ACHN (cell line): ENCODE results near the gene RTF1.
A peak's percentile ranks its signal among the peaks of the same experiment; 100 is the strongest.

Source experiments
- DNase-seq: peaks from one replicate; pipeline ENCODE4 v3.0.0-alpha.2; 2015
- in situ Hi-C: cut with HindIII; loops from 2 replicates; pipeline ENCODE4 v1.10.0; 2017; ENCODE audit warnings: low sequenced_read_pairs, low pct_ligation_motif_present, low pct_unique_long_range_greater_than_20kb

The RTF1 gene

DNA sequence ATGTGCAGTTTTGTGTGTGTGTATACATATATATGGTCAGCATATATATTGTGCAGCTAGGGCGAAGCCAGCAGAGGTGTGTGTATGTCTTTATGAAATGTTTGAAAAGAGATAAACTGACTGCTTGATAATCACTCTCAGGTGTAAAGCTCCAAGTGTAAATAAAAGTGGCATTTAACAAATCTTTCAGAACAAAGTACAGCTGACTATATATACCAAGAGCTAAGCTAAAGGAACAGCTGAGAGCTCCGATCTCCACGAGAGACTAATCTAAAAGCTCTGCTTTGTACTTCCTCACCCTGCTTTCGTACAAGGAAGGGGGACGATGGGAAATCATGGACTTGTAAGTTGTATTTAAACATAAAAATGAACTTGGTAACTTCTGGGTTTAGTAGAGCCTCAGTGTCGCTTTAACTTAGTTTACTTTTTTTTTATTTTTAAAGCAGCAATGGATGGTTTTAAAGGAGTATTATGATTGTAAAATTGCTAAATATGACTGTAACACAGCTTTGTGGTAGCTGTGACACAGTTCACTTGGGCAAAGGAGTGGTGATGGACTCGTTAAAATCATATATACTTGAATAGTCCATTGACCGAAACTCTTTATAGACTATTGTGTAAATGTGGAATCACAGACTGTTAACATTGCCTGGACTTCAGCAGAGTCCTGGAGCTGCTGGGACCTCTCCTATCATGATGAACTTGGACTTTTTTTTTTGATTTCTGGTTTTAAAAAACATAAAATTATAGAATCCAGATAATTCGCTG lies 65.4 kb downstream of the RTF1 start:
- in situ Hi-C loops, result no loop called here
- DNase-seq, result no peak

GRCh38 chr15:41483115-41483514 lies 66.2 kb downstream of the RTF1 start:
- no peak for DNase-seq
- in situ Hi-C loops, result no loop called here

GRCh38 chr15:41483519-41483918 lies 66.6 kb downstream of the RTF1 start:
- in situ Hi-C loops, result no loop called here
- no peak for DNase-seq

- DNase-seq, result no peak
- in situ Hi-C loops, result no loop called here
Observed at GRCh38 chr15:41484937-41485625, 68.2 kb downstream of the RTF1 start.

DNA sequence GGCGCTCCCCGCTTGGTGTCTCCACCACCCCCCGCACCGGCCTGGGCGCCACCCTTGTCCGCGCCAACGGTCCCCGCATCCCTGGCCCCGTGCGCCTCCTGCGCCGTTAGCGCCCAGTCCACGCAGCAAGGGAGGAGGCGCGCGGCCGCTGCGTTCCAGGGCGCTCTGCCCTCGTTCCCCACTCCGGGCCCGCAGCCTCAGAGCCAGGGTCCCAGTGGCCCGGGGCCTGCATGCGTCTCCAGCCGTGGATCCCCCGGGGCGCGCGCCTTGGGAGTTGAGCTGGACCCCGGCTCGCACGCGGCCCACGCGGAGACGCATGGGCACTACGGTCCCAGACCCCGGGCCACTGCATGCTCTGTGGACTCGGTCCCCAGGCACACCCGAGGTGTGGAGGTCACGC lies 69.4 kb downstream of the RTF1 start:
- in situ Hi-C loops, result no loop called here
- no peak for DNase-seq

GRCh38 chr15:41487381-41487780 lies 70.5 kb downstream of the RTF1 start:
- no peak for DNase-seq
- in situ Hi-C loops, result no loop called here

DNA sequence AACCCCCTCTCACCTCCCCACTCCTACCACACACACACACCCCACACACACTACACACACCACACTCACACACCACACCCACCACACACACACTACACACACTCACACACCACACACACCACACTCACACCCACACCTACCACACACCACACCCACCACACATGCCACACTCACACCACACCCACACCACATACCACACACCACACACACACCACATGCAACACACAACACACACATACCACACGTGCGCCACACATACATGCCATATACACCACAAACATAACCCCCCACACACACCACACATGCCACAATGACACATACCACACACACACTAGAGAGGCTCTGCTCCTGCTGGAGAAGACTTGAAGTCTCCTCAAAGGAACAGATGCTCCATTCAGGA lies 70.9 kb downstream of the RTF1 start:
- in situ Hi-C loops, result no loop called here
- no peak for DNase-seq

DNA sequence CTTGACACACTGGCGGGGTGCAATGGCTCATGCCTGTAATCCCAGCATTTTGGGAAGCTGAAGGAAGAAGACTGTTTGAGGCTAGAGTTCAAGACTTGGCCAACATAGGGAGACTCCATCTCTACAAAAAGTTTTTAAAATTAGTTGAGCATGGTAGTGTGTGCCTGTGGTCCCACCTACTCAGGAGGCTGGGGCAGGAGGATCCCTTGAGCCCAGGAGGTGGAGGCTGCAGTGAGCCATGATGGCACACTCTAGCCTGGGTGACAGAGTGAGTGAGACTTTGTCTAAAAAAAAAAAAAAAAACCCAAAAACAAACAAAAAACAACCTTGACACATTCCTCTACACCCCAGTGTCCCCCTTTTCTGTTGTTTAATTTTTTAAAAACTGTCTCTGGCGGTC lies 72.7 kb downstream of the RTF1 start:
- no peak for DNase-seq
- in situ Hi-C loops, result no loop called here

- in situ Hi-C loops, result no loop called here
- DNase-seq, result peak; percentile 90
Observed at GRCh38 chr15:41490355-41490754, 73.5 kb downstream of the RTF1 start.

GRCh38 chr15:41491889-41492288 lies 75.0 kb downstream of the RTF1 start:
- in situ Hi-C loops, result no loop called here
- DNase-seq, result no peak

GRCh38 chr15:41492597-41493204 lies 75.8 kb downstream of the RTF1 start:
- in situ Hi-C loops, result no loop called here

DNA sequence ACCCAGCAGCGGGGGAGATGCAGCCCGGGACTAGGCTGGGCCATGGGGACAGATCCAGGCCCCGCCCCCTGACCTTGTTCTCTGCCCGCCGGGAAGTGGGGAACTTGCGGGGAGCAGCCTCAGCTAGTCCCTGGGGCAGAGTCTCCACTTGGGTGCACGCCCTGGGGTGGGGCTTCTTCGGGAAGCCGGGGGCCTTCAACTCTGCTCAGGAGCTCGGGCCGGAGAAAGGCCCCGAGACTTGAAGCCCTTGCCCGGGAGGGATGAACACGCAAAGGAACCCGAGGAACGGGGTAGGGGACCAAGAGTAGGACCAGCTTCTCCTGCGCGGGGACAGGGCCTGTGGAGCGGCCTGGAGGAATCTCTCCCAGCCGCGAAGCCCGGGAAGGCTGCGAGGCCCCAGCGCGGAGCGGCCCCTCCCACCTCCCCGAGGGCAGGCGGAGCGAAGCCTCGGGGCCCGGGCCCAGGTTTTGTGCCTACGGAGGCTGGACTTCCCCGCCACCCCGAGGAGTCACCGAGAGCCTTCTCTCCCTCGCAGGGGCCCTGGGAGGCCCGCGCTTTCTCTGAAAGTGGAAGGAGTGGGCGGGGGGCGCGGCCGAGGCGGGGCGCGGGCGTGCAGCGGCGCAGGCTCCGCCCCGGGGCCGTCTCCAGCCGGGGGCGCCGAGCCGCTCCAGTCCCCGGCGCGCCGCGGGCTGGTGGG lies 76.5 kb downstream of the RTF1 start, which contains the start of gene ITPKA:
Gene ITPKA (plus strand): TSS at position 670 of the 697 bp plus-strand sequence. CDS start 54 bp downstream, outside the sequence.
- peak; percentile 84 for DNase-seq
- in situ Hi-C loops, result no loop called here

More at GRCh38 chr15:41492597-41493204, 75.8 kb downstream of the RTF1 start:
- peak; percentile 26 for DNase-seq

- in situ Hi-C loops, result no loop called here
- DNase-seq, result no peak
Observed at GRCh38 chr15:41493902-41494189, 77.0 kb downstream of the RTF1 start.

GRCh38 chr15:41494190-41494921 lies 77.5 kb downstream of the RTF1 start:
- in situ Hi-C loops, result no loop called here
- peak; percentile 3 for DNase-seq

DNA sequence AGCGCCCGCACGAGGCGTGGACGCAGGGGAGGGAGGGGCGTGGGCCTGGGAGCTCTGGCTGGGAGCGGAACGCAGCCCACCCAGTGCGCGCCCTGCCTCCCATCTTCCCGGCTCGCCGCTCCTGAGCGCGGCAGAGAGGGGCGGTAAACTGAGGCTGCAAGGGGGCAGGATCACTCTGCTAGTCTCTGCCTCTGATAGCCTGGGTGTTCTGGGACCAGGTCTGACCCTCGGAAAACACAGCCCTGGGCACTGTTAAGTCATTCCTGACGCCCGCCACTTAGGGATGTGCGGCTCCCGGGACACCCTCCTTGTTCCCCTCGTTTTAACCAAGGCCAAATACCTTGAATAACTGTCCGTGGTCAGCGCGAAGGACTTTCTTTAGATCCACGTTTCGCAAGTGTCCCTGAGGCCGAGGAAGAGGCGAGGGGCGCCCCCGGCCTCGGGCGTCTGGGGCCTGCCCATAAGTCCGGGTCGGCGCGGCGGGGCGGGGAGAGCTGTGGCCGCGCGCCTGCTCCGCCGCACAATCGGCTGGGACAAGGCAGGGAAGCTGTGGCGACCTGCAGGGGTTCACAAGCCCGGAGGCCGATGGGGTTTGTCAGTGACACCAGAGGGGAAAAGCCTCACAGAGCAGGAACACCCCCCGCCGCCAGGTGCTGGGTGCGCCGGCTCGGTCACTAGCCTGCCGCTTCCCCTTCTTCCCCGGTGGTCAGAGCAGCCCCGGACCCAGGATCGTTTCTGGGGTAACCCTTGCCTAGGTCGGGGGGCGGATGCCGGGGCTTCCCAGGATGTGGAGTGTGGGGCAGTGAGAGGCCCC lies 78.2 kb downstream of the RTF1 start:
- in situ Hi-C loops, result no loop called here
- DNase-seq, result no peak

DNA sequence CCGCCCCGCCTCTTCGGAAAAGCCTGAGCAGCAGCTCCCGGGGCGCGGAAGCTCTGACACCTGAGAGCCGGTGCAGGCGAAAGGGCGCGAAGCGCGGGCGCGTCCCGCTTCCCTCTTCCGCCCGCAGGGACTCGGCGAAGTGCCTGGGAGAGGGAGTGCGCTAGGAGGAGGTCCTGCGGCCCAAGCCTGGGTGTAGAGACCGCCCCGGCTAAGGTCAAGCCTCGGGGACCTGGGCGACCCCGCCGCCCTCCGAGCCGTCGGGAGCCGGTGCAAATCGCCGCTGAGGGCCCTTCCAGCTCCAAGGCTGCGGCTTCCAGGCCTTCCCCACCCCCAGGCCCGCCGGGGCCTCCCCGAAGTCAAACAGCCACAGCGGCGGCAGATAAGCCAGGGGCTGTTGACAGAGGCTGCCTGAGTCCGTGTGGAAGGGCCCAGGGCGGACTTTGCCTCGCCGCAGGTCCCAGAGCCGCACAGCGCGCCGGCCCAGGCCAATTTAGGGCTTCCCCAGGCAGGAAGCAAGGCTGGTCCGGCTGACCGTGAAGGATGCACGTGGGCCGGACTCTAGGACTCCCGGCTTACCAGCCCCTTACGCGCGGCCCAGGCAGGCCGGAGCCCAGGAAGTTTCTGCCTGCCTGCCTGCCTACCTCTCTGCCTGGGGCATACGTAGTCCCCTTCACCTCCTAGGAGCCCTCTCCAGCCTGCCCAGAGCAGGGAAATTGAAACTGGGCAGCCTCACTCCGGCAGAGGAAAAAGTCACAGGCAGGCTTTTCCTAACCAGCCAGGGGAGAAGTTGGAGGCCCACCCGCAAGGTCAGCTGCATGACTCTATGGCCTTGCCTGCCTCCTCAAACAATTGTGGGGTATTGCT lies 79.1 kb downstream of the RTF1 start:
- in situ Hi-C loops, result no loop called here
- DNase-seq, result no peak

GRCh38 chr15:41498657-41499056 lies 81.8 kb downstream of the RTF1 start:
- no peak for DNase-seq
- in situ Hi-C loops, result no loop called here
